OCI-M1 (cell line): Measurements from ENCODE around the gene U2AF2.

Source experiments
- DNase-seq: peaks from one replicate; lab custom pipeline; 2025; lab: John Stamatoyannopoulos, UW

The U2AF2 gene

DNA sequence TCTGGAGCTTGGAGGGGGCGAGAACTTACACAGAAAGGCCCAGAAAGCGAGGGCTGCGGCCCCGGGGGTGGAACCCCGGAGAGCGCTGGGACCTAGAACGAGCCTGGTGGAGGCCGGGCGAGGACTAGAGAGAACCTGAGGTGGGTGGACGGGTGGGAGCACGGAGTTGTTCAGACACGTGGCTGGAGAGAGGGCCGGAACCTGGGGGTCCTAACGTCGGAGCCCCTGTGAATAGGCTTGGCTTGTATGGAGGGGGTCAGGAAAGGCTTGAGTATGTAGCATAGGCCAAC lies 11.0 kb upstream of the U2AF2 start:
- peak; percentile 44 for DNase-seq

DNA sequence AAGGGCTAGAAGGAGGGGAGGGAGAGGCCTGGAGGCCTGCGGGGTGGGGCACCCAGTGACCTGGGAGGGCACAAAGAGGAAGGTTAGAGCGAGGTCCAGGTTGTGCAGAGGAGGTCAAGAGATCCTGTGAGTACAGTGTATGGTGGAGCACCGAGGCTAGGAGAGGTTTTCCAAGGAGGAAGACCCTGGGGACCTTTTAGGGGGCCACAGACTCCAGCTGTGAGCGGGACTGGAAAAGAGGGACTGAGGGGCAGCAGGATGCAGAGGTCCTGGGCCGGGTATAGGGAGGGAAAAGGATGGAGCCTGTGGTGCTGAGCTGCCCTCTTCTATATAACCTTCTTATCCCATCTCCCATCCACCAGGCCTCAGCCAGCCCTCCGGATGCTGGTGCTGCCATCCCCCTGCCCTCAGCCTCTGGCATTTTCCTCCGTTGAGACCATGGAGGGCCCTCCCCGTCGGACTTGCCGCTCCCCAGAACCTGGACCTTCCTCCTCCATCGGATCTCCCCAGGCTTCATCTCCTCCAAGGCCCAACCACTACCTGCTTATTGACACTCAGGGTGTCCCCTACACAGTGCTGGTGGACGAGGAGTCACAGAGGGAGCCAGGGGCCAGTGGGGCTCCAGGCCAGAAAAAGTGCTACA lies 10.5 kb upstream of the U2AF2 start:
- DNase-seq = no peak

DNA sequence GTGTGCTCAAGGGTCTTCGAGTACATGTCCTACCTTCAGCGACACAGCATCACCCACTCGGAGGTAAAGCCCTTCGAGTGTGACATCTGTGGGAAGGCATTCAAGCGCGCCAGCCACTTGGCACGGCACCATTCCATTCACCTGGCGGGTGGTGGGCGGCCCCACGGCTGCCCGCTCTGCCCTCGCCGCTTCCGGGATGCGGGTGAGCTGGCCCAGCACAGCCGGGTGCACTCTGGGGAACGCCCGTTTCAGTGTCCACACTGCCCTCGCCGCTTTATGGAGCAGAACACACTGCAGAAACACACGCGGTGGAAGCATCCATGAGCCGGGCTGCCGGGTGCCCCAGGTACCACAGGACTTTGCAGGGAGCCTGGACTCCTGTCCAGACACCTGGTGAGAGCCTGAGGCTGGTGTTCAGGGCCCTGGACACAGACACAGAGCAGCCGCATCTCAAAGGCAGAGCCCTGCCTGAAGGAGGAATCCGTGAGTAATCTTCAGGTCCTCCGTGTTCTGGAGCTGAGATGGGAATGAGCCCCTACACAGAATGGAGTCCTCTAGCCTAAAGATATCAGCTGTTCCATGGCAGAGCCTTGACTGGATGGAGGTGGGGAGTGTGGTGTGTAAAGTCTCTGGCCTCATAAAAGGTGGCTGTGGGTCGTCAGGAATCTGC lies 9.9 kb upstream of the U2AF2 start:
- no peak for DNase-seq

DNA sequence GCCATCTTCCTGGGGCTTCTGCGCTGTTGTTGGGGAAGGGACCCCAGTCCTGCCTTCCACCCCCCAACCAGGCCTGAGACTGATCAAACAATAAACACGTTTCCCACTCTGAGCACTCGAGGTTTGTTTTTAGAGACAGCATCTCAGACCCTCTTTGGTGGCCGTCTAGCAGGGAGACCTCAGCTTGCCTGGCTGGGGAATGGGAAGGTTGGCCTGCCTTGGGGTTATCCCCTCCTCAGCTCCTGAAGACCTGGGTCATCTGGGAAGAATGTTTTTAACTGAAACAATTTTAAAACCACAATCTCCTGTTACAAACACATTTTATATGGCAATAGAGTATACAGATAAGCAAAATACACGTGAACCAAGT lies 9.3 kb upstream of the U2AF2 start:
- DNase-seq = no peak

DNA sequence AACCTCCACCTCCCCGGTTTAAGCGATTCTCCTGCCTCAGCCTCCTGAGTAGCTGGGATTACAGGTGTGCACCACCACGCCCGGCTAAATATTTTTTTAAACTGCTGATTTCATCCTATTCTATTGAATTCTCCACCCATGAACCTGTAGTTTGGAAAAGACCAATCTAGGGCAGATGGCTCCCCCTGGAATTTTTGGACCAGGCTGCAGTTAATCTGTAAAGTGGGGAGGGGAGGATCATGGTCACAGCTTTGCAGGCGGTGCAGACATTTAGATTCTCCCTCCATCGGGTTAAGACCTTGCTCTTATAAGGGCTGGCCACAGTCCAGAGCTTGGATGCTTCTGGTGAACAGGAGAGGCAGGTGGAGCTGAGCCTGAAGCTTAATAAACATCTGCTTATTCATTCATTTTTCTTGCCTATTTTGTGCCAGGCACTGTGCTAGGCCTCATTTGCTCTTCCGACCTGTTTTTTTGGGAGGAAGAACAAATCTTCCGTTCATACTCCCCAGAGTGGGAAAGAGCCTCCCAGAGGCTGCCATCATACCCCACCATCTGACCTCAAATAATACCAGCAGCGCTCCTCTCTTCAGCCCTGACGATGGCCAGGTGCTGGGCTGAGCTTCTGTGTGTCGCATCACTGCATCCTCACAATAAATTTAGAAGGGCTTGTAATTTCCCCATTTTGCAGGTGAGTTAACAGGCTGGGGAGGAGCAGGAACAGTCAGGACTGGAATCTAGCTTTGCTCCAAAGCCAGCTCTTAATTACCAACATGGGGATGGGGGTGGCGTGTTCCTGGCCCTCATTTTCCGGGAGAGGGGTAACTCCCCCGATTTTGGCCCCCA lies 7.7 kb upstream of the U2AF2 start:
- peak; percentile 42 for DNase-seq

DNA sequence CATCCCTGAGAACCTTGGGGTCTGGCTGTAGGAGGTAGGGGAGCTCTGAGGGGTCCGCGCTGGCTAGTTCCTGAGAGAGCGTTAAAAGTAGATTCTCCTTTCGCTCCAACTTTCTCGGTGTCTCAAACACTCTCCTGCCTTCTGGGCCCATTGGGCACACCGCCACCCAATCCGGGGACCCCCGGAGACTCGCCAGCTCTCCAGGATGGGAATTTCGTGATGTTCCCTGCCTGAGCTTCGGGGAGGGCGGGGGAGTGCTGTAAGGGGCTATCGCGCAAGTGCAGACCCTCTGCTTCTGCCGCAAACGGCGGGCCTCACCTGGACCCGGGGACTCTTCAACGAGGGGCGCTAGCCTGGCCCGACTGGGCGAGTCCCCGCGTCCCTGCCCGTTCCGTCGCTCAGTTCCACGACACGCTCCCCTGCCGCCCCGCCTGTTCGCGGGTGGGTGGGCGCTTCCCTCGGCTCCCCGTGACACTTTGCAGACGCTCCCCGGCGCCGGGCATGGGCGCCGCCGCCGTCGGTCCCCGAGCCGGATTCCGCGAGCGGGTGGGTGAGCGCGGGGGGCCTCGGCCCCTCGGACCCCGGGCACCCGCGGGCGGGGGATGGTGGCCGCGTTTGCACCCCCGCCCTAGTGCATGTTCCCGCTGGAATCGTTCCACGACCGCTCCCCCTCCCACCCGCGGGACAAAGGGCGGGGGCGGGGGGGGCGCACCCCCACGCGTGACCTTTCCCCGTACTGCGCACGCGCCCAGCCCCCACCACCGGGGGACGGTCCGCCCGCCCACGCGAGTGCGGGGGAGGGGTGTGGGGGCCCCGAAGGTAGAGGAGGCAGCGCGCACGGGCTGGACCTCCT lies 6.9 kb upstream of the U2AF2 start, which contains the start of gene CCDC106:
CCDC106 (plus strand) TSS at position 481 of the 853 bp plus-strand sequence. CDS start 835 bp downstream, outside the sequence.
- DNase-seq = peak; percentile 89

DNA sequence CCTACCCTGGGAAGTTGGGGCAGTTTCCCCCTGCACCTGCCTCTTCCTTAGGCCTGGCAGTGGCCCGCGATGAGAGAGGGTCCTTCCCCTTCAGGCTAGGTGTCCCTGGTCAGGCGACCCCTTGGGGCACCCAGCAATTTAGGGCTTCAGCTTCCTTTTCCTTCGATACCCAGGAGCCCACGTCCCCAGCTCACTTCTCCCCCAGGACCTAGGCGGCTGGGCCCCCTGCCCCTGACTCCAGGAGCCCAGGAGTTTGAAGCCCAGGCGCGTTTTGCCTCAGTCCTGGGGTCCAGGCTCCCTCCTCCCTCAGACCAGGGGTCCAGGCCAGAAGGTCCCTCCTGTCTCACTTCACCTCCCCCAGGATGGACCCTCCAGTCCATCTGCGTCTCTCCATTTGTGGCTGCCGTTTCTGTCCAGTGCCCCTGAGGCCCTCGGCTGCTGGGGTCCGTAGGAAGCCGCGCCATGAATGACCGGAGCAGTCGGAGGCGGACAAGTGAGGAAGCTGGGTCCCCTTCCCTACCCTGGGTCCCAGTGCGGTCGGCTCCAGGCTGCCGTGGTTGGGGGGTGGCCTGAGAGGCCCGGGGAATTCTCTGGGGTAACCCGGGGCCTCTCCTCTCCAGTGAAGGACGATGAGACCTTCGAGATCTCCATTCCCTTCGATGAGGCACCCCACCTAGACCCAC lies 6.1 kb upstream of the U2AF2 start:
- DNase-seq = no peak

DNA sequence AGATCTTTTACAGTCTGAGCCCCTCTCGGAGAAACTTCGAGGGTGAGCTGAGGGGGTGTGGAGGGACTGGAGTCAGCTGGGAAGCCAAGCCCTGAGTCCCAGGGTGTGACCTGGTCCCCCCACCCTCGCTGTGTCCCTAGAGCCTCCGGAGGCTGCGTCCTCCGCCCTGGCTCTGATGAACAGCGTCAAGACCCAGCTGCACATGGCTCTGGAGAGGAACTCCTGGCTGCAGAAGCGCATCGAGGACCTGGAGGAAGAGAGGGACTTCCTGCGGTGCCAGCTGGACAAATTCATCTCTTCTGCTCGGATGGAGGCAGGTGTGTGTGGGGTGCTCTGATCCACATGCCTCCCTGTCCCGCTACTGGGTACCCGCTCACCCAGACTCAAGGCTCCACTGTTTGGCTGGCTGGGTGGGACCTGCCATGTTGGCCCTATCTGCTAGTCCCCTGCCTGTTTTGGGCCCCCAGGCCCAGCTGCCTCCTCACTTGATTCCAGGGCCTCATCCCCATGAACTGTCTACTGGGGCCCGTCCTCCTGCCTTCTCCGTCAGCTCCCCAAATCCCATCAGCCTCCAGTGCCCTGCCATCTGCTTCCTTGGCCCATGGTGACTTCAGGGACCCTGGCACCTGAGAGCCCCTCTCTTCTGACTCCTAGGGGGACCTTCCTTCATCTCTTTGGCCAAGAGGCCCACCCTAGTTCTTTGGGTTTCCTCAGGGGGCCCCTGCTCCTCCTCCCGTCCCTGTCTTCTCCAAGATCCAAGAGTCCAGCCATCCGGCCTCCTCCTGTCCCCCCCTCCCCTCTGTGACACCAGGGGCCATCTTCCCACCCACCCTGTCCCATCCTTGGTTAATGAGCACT lies 5.3 kb upstream of the U2AF2 start:
- no peak for DNase-seq

DNA sequence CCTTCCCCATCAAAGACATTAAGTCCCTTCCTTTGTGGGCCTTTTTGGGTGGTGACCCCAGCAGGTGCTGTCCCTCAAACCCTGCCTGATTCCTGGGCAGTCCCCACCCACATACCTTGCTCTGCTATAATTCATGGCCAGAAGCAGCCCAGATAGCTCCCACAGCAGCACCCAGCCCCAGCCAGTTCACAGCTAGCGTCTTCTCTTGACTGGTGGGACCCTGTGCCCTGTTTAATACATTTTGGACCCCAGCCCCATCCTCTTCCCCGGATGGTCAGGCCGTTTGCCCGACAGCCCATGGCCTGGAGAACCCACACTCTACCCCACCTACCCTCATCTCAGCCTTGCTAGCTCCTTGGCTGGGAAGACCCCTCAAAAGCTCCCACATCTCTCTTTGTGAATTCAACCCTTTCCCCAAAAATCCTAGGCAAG lies 4.7 kb upstream of the U2AF2 start:
- no peak for DNase-seq

DNA sequence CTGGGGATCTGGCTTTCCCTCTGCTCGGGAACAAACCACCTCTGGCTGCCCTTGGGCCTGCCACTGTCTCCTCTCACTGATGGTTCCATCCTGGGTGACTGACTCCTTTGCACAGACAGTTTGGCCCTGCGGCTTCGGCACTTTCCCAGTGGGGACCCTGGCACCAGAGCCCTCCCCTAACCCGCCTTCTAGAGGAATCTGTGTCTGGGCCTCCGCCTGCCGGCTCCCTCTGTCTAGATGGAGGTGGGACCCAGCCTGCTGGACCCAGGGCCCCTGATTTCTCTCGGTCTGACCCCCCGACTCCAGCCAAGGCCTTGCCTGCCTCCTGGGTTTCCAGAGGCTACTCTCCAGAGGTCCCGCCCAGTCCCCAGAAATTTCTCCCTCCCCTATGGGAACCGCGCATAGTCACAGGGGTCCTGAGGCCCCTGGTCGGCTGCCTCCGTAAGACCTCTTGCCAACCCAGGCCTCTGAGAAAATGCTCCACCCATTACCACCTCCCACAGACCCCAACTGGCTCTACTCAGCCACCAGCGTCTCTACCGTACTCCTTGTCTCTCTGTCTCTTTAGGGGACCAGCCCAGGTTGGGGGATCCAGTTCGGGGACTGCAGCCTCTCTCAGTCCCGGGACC lies 4.1 kb upstream of the U2AF2 start:
- no peak for DNase-seq

DNA sequence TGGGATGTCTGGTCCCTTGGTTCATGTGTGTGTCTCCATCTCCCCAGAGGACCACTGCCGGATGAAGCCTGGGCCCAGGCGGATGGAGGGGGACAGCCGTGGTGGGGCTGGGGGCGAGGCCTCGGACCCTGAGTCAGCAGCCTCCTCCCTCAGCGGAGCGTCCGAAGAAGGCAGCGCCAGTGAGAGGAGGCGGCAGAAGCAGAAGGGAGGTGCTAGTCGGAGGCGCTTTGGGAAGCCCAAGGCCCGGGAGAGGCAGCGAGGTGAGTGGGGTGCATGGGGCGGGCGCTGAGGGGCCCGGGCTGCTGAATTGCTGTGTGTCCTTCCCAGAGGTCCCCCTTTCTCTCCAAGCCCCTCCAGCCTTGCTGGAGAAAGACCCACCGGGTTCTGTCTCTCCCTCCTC lies 3.6 kb upstream of the U2AF2 start:
- no peak for DNase-seq

DNA sequence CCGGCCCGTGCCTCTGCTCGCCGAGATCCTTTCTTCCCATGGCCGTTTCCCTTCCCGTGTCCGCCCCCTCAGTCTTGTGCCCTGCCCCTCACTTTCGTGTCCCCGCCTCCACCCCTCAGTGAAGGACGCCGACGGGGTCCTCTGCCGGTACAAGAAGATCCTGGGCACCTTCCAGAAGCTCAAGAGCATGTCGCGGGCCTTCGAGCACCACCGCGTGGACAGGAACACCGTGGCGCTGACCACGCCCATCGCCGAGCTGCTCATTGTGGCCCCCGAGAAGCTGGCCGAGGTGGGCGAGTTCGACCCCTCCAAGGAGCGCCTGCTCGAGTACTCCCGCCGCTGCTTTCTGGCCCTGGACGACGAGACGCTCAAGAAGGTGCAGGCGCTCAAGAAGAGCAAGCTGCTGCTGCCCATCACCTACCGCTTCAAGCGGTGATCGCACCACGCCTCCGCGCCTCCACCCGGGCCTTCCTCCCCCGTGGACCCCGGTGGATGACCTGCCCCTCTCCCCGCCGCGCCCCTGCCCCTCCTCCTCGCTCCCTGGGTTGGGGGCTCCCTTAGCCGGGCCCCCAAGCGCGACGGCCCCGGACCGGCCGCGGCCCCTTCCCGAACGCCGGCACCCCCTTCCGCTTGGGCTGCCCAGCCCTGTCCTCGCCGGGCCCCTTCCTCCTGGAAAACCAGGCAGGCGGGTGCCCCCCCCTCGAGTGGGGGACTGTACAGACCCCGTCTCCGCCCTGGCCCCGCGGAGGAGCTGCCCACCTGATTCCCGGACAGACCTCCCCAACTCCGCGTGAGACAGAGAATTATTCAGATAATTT lies 2.3 kb upstream of the U2AF2 start:
- no peak for DNase-seq

DNA sequence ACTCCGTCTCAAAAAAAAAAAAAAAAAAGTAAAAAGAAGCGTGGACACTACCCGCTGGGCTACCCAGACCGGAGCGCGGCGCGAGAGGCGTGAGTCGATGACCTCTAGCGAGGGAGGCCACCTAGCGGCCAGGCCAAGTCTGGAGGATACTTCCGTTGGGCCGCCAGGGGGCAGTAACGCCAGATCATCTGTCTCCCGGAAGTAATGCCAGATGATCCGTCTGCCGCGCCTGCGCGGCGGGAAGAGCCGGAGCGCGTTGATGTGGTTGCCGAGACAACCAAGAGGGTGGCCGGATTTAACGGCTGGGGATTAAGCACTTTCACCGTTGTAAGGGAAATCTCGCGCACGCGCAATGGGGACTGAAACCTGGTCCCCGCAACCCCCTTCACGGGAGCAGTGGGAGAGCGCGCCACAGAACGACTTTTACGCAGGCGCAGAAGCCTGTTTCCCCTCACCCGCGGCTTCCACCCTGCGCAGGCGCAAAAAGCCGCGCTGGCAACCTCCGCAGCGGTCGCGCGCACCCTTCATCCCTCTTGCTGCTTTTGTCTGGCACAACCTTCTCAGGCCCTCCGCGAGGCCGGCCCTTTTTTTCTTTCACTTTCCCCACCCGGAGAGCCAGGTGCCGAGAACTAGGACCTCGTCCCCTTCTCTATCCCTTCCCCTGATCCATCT lies 1.0 kb upstream of the U2AF2 start:
- DNase-seq = peak; percentile 99

DNA sequence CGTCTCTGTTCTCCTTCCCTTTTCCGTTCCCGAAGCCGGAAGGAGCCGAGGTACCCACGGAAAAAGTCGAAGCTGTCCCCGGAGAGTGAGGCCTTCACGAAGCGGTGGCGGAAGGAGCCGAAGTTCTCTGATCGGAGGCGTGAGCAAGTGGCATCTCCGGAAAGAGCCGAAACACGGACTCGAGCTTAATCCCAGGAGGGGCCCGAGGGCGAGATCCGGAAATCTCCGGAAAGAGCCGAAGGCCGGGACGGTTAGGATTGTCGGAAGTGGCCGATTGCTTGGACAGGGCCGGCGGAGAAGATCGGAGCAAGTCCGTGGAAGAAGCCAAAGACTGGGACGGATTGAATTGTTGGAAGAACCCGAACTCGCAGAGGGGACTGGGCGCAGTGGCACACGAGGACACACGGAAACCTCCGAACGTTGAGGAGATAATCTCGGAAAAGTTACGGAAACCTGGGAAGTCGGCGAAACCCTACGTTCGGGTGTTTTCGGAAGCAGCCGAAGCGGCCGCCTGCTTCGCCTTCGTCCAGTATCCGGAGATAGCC lies 440 bp upstream of the U2AF2 start:
- peak; percentile 100 for DNase-seq

DNA sequence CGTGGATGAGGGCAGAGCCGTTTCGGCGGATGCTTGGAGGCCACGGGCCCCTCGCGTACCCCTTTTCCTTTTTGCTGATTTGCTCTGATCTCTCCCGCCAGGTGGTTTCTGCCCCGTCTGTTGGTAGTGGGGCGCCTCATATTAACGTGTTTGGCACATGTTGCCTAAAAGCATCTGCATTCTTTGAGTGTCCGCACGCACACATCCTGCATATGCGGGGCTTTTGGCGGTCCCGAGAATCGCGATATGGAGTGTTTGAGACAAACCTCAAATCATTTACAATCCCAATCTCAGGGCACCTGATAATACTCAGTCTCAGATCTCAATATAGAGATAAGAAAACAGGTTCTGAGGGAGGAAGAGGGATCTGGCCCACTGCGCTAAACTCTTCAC lies 809 bp downstream of the U2AF2 start:
- DNase-seq = no peak

DNA sequence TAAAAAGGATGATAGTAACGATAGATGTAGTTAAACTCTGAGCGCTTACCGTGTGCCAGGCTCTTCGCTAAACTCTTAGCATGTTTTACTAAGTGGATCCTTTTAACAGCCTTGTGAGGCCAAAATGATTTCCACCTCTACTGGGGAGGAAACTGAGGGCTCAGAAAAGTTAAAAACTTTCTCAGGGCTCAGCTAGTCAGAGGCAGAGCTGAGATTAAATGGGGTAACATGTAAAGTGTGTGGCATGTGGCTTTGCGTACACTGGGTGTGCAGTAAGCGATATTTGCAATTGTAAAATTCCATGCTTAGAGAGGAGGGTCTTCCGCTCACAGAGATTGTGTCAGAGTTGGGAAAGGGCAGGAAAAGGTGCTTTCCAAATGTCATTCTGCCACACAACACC lies 1.7 kb downstream of the U2AF2 start:
- no peak for DNase-seq

DNA sequence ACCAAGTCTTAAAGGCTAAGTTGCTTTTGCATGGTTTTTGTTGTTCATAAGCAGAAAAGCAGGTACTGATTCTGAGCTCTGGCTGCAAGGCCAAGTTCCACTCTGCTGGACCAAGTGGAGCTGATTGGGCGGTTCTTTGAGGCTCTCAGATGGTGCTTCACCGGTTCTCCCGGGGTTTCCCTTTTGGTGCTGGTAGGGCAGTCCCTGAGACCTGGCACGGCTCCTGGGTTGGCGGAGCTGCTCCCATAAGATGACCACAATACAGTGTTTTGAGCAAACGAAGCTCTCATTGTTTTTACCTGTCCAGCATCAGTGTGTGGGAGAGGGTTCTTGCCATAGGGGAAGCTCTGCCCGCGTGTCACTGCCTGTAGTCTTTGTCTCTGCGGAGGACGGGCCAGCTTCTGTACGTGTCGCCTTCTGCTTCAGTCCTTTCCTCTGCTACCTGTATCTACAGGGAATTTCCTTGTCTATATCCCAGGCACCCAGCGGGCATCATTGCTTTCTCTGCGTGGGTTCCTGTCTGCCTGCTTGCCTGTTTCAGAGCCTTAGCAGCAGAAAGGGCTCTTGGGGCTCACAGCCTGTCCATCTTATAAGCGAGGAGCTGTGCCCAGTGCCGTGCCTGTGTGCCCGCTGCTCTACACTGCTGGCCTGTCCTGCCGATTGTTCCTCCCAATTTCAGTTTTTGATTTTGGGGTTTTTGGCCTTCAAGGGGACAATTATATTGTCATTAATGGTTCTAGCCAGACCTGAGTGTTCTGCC lies 2.3 kb downstream of the U2AF2 start:
- DNase-seq = no peak
